ENCODE data around the gene KCNQ1.

The KCNQ1 gene

GRCh38 chr11:2728663-2729332, 284.0 kb downstream of the KCNQ1 start:
- DNase-seq (ENCODE audit: low read depth in 2 of 2, low spot score in 1 of 2): no peak

GRCh38 chr11:2729841-2730240, 285.0 kb downstream of the KCNQ1 start:
- no peak for DNase-seq (ENCODE audit: low read depth in 2 of 2, low spot score in 1 of 2)

GRCh38 chr11:2730272-2731129, 285.7 kb downstream of the KCNQ1 start:
- no peak for DNase-seq (ENCODE audit: low read depth in 2 of 2, low spot score in 1 of 2)

- no peak for DNase-seq (ENCODE audit: low read depth in 2 of 2, low spot score in 1 of 2)
Measured at GRCh38 chr11:2731130-2732125, 286.6 kb downstream of the KCNQ1 start.

GRCh38 chr11:2732261-2732939, 287.6 kb downstream of the KCNQ1 start:
- no peak for DNase-seq (ENCODE audit: low read depth in 2 of 2, low spot score in 1 of 2)

- no peak for DNase-seq (ENCODE audit: low read depth in 2 of 2, low spot score in 1 of 2)
Measured at GRCh38 chr11:2732940-2733628, 288.3 kb downstream of the KCNQ1 start.

GRCh38 chr11:2734181-2735052, 289.6 kb downstream of the KCNQ1 start:
- DNase-seq (ENCODE audit: low read depth in 2 of 2, low spot score in 1 of 2): no peak

GRCh38 chr11:2735053-2735589, 290.3 kb downstream of the KCNQ1 start:
- no peak for DNase-seq (ENCODE audit: low read depth in 2 of 2, low spot score in 1 of 2)

- DNase-seq (ENCODE audit: low read depth in 2 of 2, low spot score in 1 of 2): no peak
Measured at GRCh38 chr11:2736577-2737225, 291.9 kb downstream of the KCNQ1 start.

- no peak for DNase-seq (ENCODE audit: low read depth in 2 of 2, low spot score in 1 of 2)
Measured at GRCh38 chr11:2737226-2737590, 292.4 kb downstream of the KCNQ1 start.

- DNase-seq (ENCODE audit: low read depth in 2 of 2, low spot score in 1 of 2): no peak
Measured at GRCh38 chr11:2737866-2738265, 293.1 kb downstream of the KCNQ1 start.

GRCh38 chr11:2738551-2739431, 294.0 kb downstream of the KCNQ1 start:
- DNase-seq (ENCODE audit: low read depth in 2 of 2, low spot score in 1 of 2): no peak

GRCh38 chr11:2739531-2740274, 294.9 kb downstream of the KCNQ1 start:
- DNase-seq (ENCODE audit: low read depth in 2 of 2, low spot score in 1 of 2): no peak

- no peak for DNase-seq (ENCODE audit: low read depth in 2 of 2, low spot score in 1 of 2)
Measured at GRCh38 chr11:2740275-2740940, 295.6 kb downstream of the KCNQ1 start.

- no peak for DNase-seq (ENCODE audit: low read depth in 2 of 2, low spot score in 1 of 2)
Measured at GRCh38 chr11:2741006-2741376, 296.2 kb downstream of the KCNQ1 start.

GRCh38 chr11:2741377-2742131, 296.7 kb downstream of the KCNQ1 start:
- no peak for DNase-seq (ENCODE audit: low read depth in 2 of 2, low spot score in 1 of 2)

Measured in stimulated activated CD8-positive, alpha-beta memory T cell treated with anti-CD3 and anti-CD28 coated beads, Interleukin-4, amount 100 ng/mL, for 4 hours (primary cell).